OCI-LY7 (cell line): ENCODE results near the gene ANKRD33B. TPM values are rescaled to one million over a fixed set of nuclear protein-coding genes. Genes with fewer than 3 reads are reported as not detected.
A peak's percentile ranks its signal among the peaks of the same experiment; 100 is the strongest.

Source experiments
- BruUV-seq: library from RNA; stranded (reverse); fragments of 400-500 nt; replicated peaks from 2 replicates; lab custom pipeline; 2021; lab: Mats Ljungman, UMichigan
- CTCF ChIA-PET: fragments of 300-600 bp; sonication (Branson Sonifier 250); formaldehyde crosslinking; loops from one replicate; lab custom pipeline; 2022; ENCODE audit warnings: antibody characterized with exemption; ENCODE audit not compliant: unreplicated experiment; lab: Charles Lee
- POLR2A ChIA-PET: fragments of 300-600 bp; sonication (Branson Sonifier 250); formaldehyde crosslinking; loops from one replicate; lab custom pipeline; 2022; ENCODE audit warnings: antibody characterized with exemption; lab: Charles Lee
- DNase-seq: peaks from one replicate; pipeline ENCODE4 v3.0.0-alpha.2; 2015; ENCODE audit warnings: low spot score
- H2AFZ ChIP-seq: fragments of 200-600 bp; sonication (generic), shearing (Covaris generic); 2 replicates; pipeline ENCODE4 v1.6.1; 2014; ENCODE audit warnings: mild to moderate bottlenecking, antibody characterized with exemption, low read length, moderate library complexity
- H3K27ac ChIP-seq: fragments of 200-600 bp; sonication (generic); 2 replicates; pipeline ENCODE4 v1.5.1; 2014; ENCODE audit warnings: mixed run types, low read depth, mild to moderate bottlenecking, moderate library complexity, low read length, inconsistent platforms; ENCODE audit not compliant: poor library complexity, severe bottlenecking
- H3K36me3 ChIP-seq: fragments of 200-600 bp; sonication (generic); 2 replicates; pipeline ENCODE4 v1.6.1; 2014; ENCODE audit warnings: mild to moderate bottlenecking, antibody characterized with exemption, low read length, moderate library complexity, mixed read lengths; ENCODE audit not compliant: insufficient read depth
- H3K4me1 ChIP-seq: fragments of 200-600 bp; sonication (generic); 2 replicates; pipeline ENCODE4 v1.5.1; 2014; ENCODE audit warnings: mild to moderate bottlenecking, low read length; ENCODE audit not compliant: insufficient read depth, poor library complexity, severe bottlenecking
- H3K4me2 ChIP-seq: fragments of 200-600 bp; sonication (generic); 2 replicates; pipeline ENCODE4 v1.6.1; 2014; ENCODE audit warnings: mild to moderate bottlenecking, low read length
- H3K4me3 ChIP-seq: fragments of 200-600 bp; sonication (generic); 2 replicates; pipeline ENCODE4 v1.5.1; 2014; ENCODE audit warnings: mild to moderate bottlenecking, low read depth, low read length; ENCODE audit not compliant: poor library complexity, severe bottlenecking
- H3K79me2 ChIP-seq: fragments of 200-600 bp; sonication (generic); 2 replicates; pipeline ENCODE4 v1.6.1; 2016; ENCODE audit warnings: low read depth, mild to moderate bottlenecking, low read length, moderate library complexity, mixed read lengths; ENCODE audit not compliant: insufficient read depth
- H3K9me2 ChIP-seq: fragments of 200-600 bp; sonication (generic); 2 replicates; pipeline ENCODE4 v1.6.1; 2016; ENCODE audit warnings: mild to moderate bottlenecking, low read length, mixed read lengths; ENCODE audit not compliant: insufficient read depth
- H3K9me3 ChIP-seq: fragments of 200-600 bp; sonication (generic); 2 replicates; pipeline ENCODE4 v1.6.1; 2014; ENCODE audit warnings: mild to moderate bottlenecking, mixed run types, low read length, mixed read lengths
- H4K20me1 ChIP-seq: fragments of 200-600 bp; sonication (generic); 2 replicates; pipeline ENCODE4 v1.6.1; 2014; ENCODE audit warnings: mild to moderate bottlenecking, antibody characterized with exemption, low read length, moderate library complexity, mixed read lengths; ENCODE audit not compliant: insufficient read depth
- CTCF ChIP-seq: fragments of 200-600 bp; sonication (generic); conservative IDR thresholded peaks from 2 replicates; pipeline ENCODE4 v1.5.1; 2014; ENCODE audit warnings: mild to moderate bottlenecking, antibody characterized with exemption, low read length, moderate library complexity, mixed read lengths
- EZH2phosphoT487 ChIP-seq: fragments of 200-600 bp; sonication (generic); IDR thresholded peaks from 2 replicates; pipeline ENCODE4 v1.6.1; 2018; ENCODE audit warnings: low read depth, borderline replicate concordance, mild to moderate bottlenecking, mixed run types, antibody characterized with exemption, low read length, moderate library complexity, mixed read lengths
- intact Hi-C: fragments of 100-400 bp; cut with micrococcal nuclease; formaldehyde crosslinking; loops from one replicate; pipeline ENCODE4 v1.10.0; 2022; ENCODE audit not compliant: unreplicated experiment
- total RNA-seq, 2 experiments: library from RNA; depleted of rRNA in 1 of 2; stranded (reverse); fragments of >200 nt in 1 of 2; shearing (Covaris generic) in 1 of 2; gene quantifications; 2 replicates each; pipeline ENCODE4 v1.2.3, GENCODE V29; 2014 to 2022

The ANKRD33B gene
- total RNA-seq, 2 experiments from 2014 or later = 5.6 to 11.4 TPM

GRCh38 chr5:10536931-10537579 lies 26.8 kb upstream of the ANKRD33B start:
- POLR2A ChIA-PET = interaction anchor here (0.7 kb wide), 2 partner anchors 74 to 83 kb away, joined by 3 to 4 read pairs; no protein-coding TSS in a partner anchor
- Histone ChIP-seq H2AFZ (peak overlapping the region; percentile 50), H3K4me2 (peak overlapping the region; percentile 53), H3K27ac (no peak overlapping the region), H4K20me1 (no peaks in the 10 kb centered on the region), H3K9me3 (no peaks in the 10 kb centered on the region), H3K4me3 (peak overlapping the region; percentile 3), H3K4me1 (peaks cover 14% of the 10 kb centered on the region), H3K36me3 (no peaks in the 10 kb centered on the region), H3K79me2 (no peaks in the 10 kb centered on the region), H3K9me2 (no peaks in the 10 kb centered on the region)
- intact Hi-C loops = no loop called here
- DNase-seq = peak; percentile 28
- CTCF ChIA-PET = no interaction called here
- no TSS peak for BruUV-seq
- no peak for TF ChIP-seq EZH2phosphoT487
- TF ChIP-seq CTCF = no peak

GRCh38 chr5:10537624-10538023 lies 26.2 kb upstream of the ANKRD33B start:
- TF ChIP-seq CTCF (no peak), EZH2phosphoT487 (no peak)
- Histone ChIP-seq H3K4me2 (peak overlapping the region; percentile 53), H3K4me3 (no peak overlapping the region), H3K36me3 (no peaks in the 10 kb centered on the region), H3K79me2 (no peaks in the 10 kb centered on the region), H3K27ac (no peak overlapping the region), H3K4me1 (peaks cover 14% of the 10 kb centered on the region), H4K20me1 (no peaks in the 10 kb centered on the region), H2AFZ (peak overlapping the region; percentile 50; the same call in 1 of the 2 replicates), H3K9me2 (no peaks in the 10 kb centered on the region), H3K9me3 (no peaks in the 10 kb centered on the region)
- no TSS peak for BruUV-seq
- DNase-seq = no peak
- ChIA-PET CTCF (no interaction called here), POLR2A (no interaction called here)
- intact Hi-C loops = no loop called here

- no peak overlapping the region for H3K4me3 ChIP-seq
- TF ChIP-seq EZH2phosphoT487 (no peak), CTCF (no peak)
- DNase-seq = no peak
These were observed 25.6 kb upstream of the ANKRD33B start for GRCh38 chr5:10538103-10538788.

More at GRCh38 chr5:10538103-10538788, 25.6 kb upstream of the ANKRD33B start:
- Histone ChIP-seq H4K20me1 (no peaks in the 10 kb centered on the region), H2AFZ (no peak overlapping the region), H3K4me2 (no peak overlapping the region), H3K36me3 (no peaks in the 10 kb centered on the region), H3K9me3 (no peaks in the 10 kb centered on the region), H3K4me1 (peaks cover 14% of the 10 kb centered on the region), H3K79me2 (no peaks in the 10 kb centered on the region), H3K9me2 (no peaks in the 10 kb centered on the region), H3K27ac (no peak overlapping the region)
- POLR2A ChIA-PET = no interaction called here
- CTCF ChIA-PET = no interaction called here
- no TSS peak for BruUV-seq
- intact Hi-C loops = no loop called here
